Measurements from ENCODE around the gene TRIM49B.
"Not testable (repeated sequence)": the region's sequence is repeated elsewhere in the genome, so short reads cannot be mapped to it uniquely, and the experiment has no call there.

TRIM49B gene
- total RNA-seq = 0 to 0.08 (median 0) reads per million in 18 experiments

DNA sequence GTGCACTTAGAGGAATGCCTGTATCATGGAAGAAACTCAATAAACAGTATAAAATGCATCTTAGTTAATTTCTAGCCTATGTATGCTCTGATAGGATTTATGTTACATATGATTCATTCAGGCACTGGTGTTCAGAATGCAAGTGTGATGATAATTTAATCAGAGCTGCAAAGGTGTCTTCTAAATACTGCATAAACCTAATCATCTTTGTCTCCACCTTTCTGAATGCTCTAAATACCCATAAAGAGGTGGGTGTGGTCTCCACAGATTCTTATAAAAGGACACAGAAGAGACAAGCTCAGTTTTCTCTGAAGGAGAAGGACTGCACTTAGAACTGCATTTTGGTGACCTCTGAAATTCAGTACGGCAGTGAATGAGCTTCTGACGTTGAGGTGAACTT is at the start of gene TRIM49B:
TRIM49B (plus strand) TSS at position 301 of the 400 bp plus-strand sequence. CDS start 2,777 bp downstream, outside the sequence.
- not testable (repeated sequence) for DNase-seq

DNA sequence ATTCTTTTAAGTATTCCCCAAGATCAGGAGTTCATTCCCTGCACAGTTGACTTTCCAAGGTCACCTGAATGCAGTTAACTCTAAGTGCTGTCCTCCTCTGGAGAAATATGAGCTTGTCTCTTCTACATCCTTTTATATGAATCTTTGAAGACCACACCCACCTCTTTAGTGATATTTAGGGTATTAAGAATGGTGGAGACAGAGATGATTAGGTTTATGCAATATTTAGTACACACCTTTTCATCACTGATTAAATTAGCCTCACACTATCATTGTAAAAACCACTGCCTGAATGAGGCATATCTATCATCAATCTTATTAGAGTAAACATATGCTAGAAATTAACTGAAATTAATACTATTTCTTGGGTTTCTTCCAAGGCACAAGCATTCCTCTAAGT is 44.8 kb upstream of the TRIM49B start, which contains the start of gene TRIM51G:
TRIM51G (minus strand) TSS at position 101 of the 400 bp plus-strand sequence. CDS start 2,190 bp downstream, outside the sequence.
- not testable (repeated sequence) for DNase-seq

- not testable (repeated sequence) for DNase-seq
Measured at GRCh38 chr11:49048229-49048628, 19.6 kb downstream of the TRIM49B start.

DNA sequence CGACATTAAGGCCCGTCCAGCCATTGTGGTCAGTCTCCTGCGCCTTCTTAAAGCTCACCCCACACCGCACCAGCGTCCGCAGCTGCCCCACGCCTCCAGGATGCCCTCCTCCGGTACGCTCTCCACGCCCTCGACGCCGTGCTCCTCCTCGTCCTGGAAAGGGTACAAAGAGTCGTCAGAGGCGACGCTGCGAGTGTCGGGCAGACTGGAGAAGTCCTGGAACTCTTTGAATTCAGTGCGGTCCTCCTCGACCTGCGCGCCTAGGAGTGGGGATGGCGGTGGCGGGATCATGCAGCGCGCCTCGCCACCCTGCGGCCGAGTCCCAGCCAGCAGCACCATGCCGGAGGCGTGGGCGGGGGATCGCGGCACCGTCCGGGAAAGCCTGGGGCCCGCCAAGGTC is 21.2 kb downstream of the TRIM49B start:
- DNase-seq = not testable (repeated sequence)

DNA sequence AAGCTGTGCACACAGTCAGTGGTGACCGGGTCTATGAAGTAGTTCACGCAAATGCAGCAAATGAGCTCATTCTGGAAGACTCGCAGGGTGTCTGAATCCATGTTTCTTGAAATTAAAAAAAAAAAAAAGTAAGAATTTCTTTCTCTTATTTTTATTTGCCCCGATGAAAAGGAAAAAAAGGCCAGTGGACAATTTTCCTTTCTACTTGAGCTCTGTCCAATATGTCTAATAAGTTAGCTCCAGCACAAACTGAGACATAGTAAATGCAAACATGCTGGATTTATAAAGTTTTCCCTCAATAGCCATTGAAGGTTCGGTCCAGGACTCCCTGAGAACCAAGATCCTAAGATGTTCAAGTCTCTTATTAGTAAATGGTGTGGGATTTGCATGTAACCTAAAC is 30.4 kb downstream of the TRIM49B start, which contains the start of gene TRIM64C:
TRIM64C (minus strand) TSS at position 101 of the 400 bp plus-strand sequence; CDS start at position 101, 0 bp downstream.
- not testable (repeated sequence) for DNase-seq

- DNase-seq = not testable (repeated sequence)
Measured at GRCh38 chr11:49069897-49070296, 41.3 kb downstream of the TRIM49B start.

All from inflammatory macrophage (primary cell).